Activated CD8-positive, alpha-beta memory T cell treated with anti-CD3 and anti-CD28 coated beads, Interleukin-2, amount 50 U/mL, for 1 hour (primary cell): Measurements from ENCODE around the gene AKAP13.
"Not testable (repeated sequence)": the region's sequence is repeated elsewhere in the genome, so short reads cannot be mapped to it uniquely, and the experiment has no call there.

Experiments used
- DNase-seq: peaks from one replicate; pipeline ENCODE4 v3.0.0-alpha.2; 2020; ENCODE audit errors: extremely low read depth

AKAP13 gene

GRCh38 chr15:85532689-85533088 is 152.3 kb downstream of the AKAP13 start:
- DNase-seq = no peak

GRCh38 chr15:85534031-85534430 is 153.6 kb downstream of the AKAP13 start:
- DNase-seq = no peak

GRCh38 chr15:85535533-85536330 is 155.3 kb downstream of the AKAP13 start:
- DNase-seq = not testable (repeated sequence)

- DNase-seq = no peak
Measured at GRCh38 chr15:85536341-85536740, 155.9 kb downstream of the AKAP13 start.

GRCh38 chr15:85539491-85539890 is 159.1 kb downstream of the AKAP13 start:
- no peak for DNase-seq

GRCh38 chr15:85540085-85540797 is 159.8 kb downstream of the AKAP13 start:
- no peak for DNase-seq

- no peak for DNase-seq
Measured at GRCh38 chr15:85541744-85542143, 161.3 kb downstream of the AKAP13 start.

- no peak for DNase-seq
Measured at GRCh38 chr15:85542488-85542887, 162.1 kb downstream of the AKAP13 start.

GRCh38 chr15:85542895-85543331 is 162.5 kb downstream of the AKAP13 start:
- no peak for DNase-seq

GRCh38 chr15:85543741-85544155 is 163.3 kb downstream of the AKAP13 start:
- DNase-seq = peak; percentile 17

GRCh38 chr15:85545185-85545584 is 164.8 kb downstream of the AKAP13 start:
- DNase-seq = no peak

- DNase-seq = no peak
Measured at GRCh38 chr15:85545752-85546151, 165.3 kb downstream of the AKAP13 start.

- DNase-seq = no peak
Measured at GRCh38 chr15:85547386-85547785, 167.0 kb downstream of the AKAP13 start.

- DNase-seq = no peak
Measured at GRCh38 chr15:85550283-85550682, 169.9 kb downstream of the AKAP13 start.

GRCh38 chr15:85551221-85551832 is 170.9 kb downstream of the AKAP13 start:
- DNase-seq = no peak

GRCh38 chr15:85554852-85555521 is 174.6 kb downstream of the AKAP13 start:
- DNase-seq = no peak

- no peak for DNase-seq
Measured at GRCh38 chr15:85555875-85556617, 175.6 kb downstream of the AKAP13 start.

GRCh38 chr15:85556618-85556895 is 176.2 kb downstream of the AKAP13 start:
- DNase-seq = no peak

- DNase-seq = no peak
Measured at GRCh38 chr15:85557385-85557784, 177.0 kb downstream of the AKAP13 start.

GRCh38 chr15:85558848-85559247 is 178.4 kb downstream of the AKAP13 start:
- DNase-seq = no peak

GRCh38 chr15:85559530-85559929 is 179.1 kb downstream of the AKAP13 start:
- no peak for DNase-seq

- no peak for DNase-seq
Measured at GRCh38 chr15:85562824-85563223, 182.4 kb downstream of the AKAP13 start.
